Mesodermal cell (in vitro differentiated cells): Measurements from ENCODE around the gene MCF2L. TPM values are rescaled to one million over a fixed set of nuclear protein-coding genes. Genes with fewer than 3 reads are reported as not detected.

Experiments used
- H3K27ac ChIP-seq: 2 replicates; pipeline ENCODE4 v1.7.0; 2013; ENCODE audit warnings: mild to moderate bottlenecking, low read depth, low read length, moderate library complexity; ENCODE audit not compliant: severe bottlenecking
- H3K36me3 ChIP-seq: 2 replicates; pipeline ENCODE4 v1.7.1; 2013; ENCODE audit warnings: mild to moderate bottlenecking, low read length, moderate library complexity; ENCODE audit not compliant: control insufficient read depth, insufficient read depth
- H3K4me1 ChIP-seq: one replicate; pipeline ENCODE4 v1.7.1; 2013; ENCODE audit warnings: mild to moderate bottlenecking, low read length; ENCODE audit not compliant: insufficient read depth, control insufficient read depth, poor library complexity, severe bottlenecking
- H3K4me3 ChIP-seq: 2 replicates; pipeline ENCODE4 v1.7.0; 2013; ENCODE audit warnings: low read length, control low read depth, mild to moderate bottlenecking; ENCODE audit not compliant: insufficient read depth, poor library complexity, severe bottlenecking; ENCODE audit errors: extremely low read depth
- H3K9me3 ChIP-seq: 2 replicates; pipeline ENCODE4 v1.7.1; 2013; ENCODE audit warnings: mild to moderate bottlenecking, low read length, moderate library complexity; ENCODE audit not compliant: control insufficient read depth
- WGBS, 2 experiments: methylation state at CpG; one replicate each; pipeline ENCODE4 v1.1.5; 2013; ENCODE audit warnings: missing lambda C conversion rate in 2 of 2; ENCODE audit not compliant: insufficient coverage in 2 of 2; 5-methylcytosine and 5-hydroxymethylcytosine counted together
- polyA plus RNA-seq, 2 experiments: library from polyadenylated mRNA; stranded (reverse); fragments of 50-300 nt; gene quantifications; one replicate each; pipeline ENCODE4 v1.2.3, GENCODE V29; 2013

Gene MCF2L
- polyA plus RNA-seq (2013, experiment 1 of 2) = 6.9 TPM
- 5.9 TPM for polyA plus RNA-seq (2013, experiment 2 of 2)

GRCh38 chr13:112968910-112969691 lies at the start of gene MCF2L:
TSS of gene MCF2L (plus strand) at chr13:112969214. CDS start at chr13:112969380, 166 bp downstream.
- H3K9me3 ChIP-seq = peaks cover 10% of the 10 kb centered on the region
- no peaks in the 10 kb centered on the region for H3K4me1 ChIP-seq
- no peaks in the 10 kb centered on the region for H3K36me3 ChIP-seq
- no peak within 1 kb of the TSS for H3K27ac ChIP-seq
- peak within 1 kb of the TSS; percentile 49 for H3K4me3 ChIP-seq
- 2% methylated on average over 40 to 55 of the region's 69 CpGs for WGBS, 2 experiments

GRCh38 chr13:112923962-112924361 lies 45.1 kb upstream of the MCF2L start:
- 93% methylated on average over 7 to 8 of the region's 12 CpGs for WGBS, 2 experiments
- Histone ChIP-seq H3K27ac (no peak overlapping the region), H3K4me3 (no peak overlapping the region), H3K4me1 (no peaks in the 10 kb centered on the region), H3K9me3 (no peaks in the 10 kb centered on the region), H3K36me3 (no peaks in the 10 kb centered on the region)

GRCh38 chr13:112924365-112924764 lies 44.6 kb upstream of the MCF2L start:
- Histone ChIP-seq H3K4me3 (no peak overlapping the region), H3K36me3 (no peaks in the 10 kb centered on the region), H3K27ac (no peak overlapping the region), H3K4me1 (no peaks in the 10 kb centered on the region), H3K9me3 (no peaks in the 10 kb centered on the region)
- no CpG with 5 or more reads among the region's 2 CpGs for WGBS, 2 experiments

GRCh38 chr13:112926003-112926402 lies 43.0 kb upstream of the MCF2L start:
- no peaks in the 10 kb centered on the region for H3K4me1 ChIP-seq
- no peaks in the 10 kb centered on the region for H3K36me3 ChIP-seq
- H3K9me3 ChIP-seq = no peaks in the 10 kb centered on the region
- H3K4me3 ChIP-seq = no peak overlapping the region
- H3K27ac ChIP-seq = no peak overlapping the region
- 94 to 98% methylated on average over 15 of the region's 15 CpGs for WGBS, 2 experiments

GRCh38 chr13:112926993-112927392 lies 42.0 kb upstream of the MCF2L start:
- H3K4me3 ChIP-seq = no peak overlapping the region
- H3K27ac ChIP-seq = no peak overlapping the region
- H3K9me3 ChIP-seq = no peaks in the 10 kb centered on the region
- H3K4me1 ChIP-seq = peaks cover 3% of the 10 kb centered on the region
- 89 to 98% methylated on average over 5 of the region's 5 CpGs for WGBS, 2 experiments
- H3K36me3 ChIP-seq = no peaks in the 10 kb centered on the region

GRCh38 chr13:112928020-112928971 lies 40.7 kb upstream of the MCF2L start:
- Histone ChIP-seq H3K27ac (no peak overlapping the region), H3K4me1 (peaks cover 3% of the 10 kb centered on the region), H3K4me3 (no peak overlapping the region), H3K36me3 (no peaks in the 10 kb centered on the region), H3K9me3 (no peaks in the 10 kb centered on the region)
- 82 to 89% methylated on average over 10 of the region's 21 CpGs for WGBS, 2 experiments

GRCh38 chr13:112928972-112929782 lies 39.8 kb upstream of the MCF2L start:
- 65 to 72% methylated on average over 20 to 21 of the region's 21 CpGs for WGBS, 2 experiments
- H3K27ac ChIP-seq = no peak overlapping the region
- peaks cover 3% of the 10 kb centered on the region for H3K4me1 ChIP-seq
- H3K36me3 ChIP-seq = no peaks in the 10 kb centered on the region
- H3K4me3 ChIP-seq = no peak overlapping the region
- H3K9me3 ChIP-seq = no peaks in the 10 kb centered on the region

GRCh38 chr13:112929783-112930055 lies 39.3 kb upstream of the MCF2L start:
- Histone ChIP-seq H3K4me1 (peaks cover 3% of the 10 kb centered on the region), H3K9me3 (no peaks in the 10 kb centered on the region), H3K4me3 (no peak overlapping the region), H3K36me3 (no peaks in the 10 kb centered on the region), H3K27ac (no peak overlapping the region)
- 80 to 89% methylated on average over 7 to 8 of the region's 8 CpGs for WGBS, 2 experiments

GRCh38 chr13:112930192-112930591 lies 38.8 kb upstream of the MCF2L start:
- H3K4me1 ChIP-seq = peaks cover 3% of the 10 kb centered on the region
- H3K9me3 ChIP-seq = no peaks in the 10 kb centered on the region
- no peak overlapping the region for H3K27ac ChIP-seq
- no peak overlapping the region for H3K4me3 ChIP-seq
- H3K36me3 ChIP-seq = no peaks in the 10 kb centered on the region

- WGBS, 2 experiments = 71 to 77% methylated on average over 24 to 28 of the region's 32 CpGs
- no peak overlapping the region for H3K4me3 ChIP-seq
- H3K27ac ChIP-seq = no peak overlapping the region
- H3K4me1 ChIP-seq = peaks cover 3% of the 10 kb centered on the region
- H3K9me3 ChIP-seq = no peaks in the 10 kb centered on the region
- H3K36me3 ChIP-seq = no peaks in the 10 kb centered on the region
Measured at GRCh38 chr13:112931028-112931934, 37.7 kb upstream of the MCF2L start.
